NCI-H345 treated with DMSO at 0.1 percent for 48 hours (cell line): Measurements from ENCODE around the gene KRT81.
"Not testable (repeated sequence)": the region's sequence is repeated elsewhere in the genome, so short reads cannot be mapped to it uniquely, and the experiment has no call there.

ENCODE experiments used
- DNase-seq: peaks from one replicate; lab custom pipeline; 2025; ENCODE audit not compliant: unreplicated experiment; lab: John Stamatoyannopoulos, UW

KRT81 gene

GRCh38 chr12:52243856-52244614 is 47.3 kb downstream of the KRT81 start:
- peak; percentile 69 for DNase-seq

- peak; percentile 68 for DNase-seq
Measured at GRCh38 chr12:52243259-52243855, 48.0 kb downstream of the KRT81 start.

- DNase-seq: no peak
Measured at GRCh38 chr12:52242442-52243258, 48.7 kb downstream of the KRT81 start.

GRCh38 chr12:52241205-52241842 is 50.0 kb downstream of the KRT81 start:
- no peak for DNase-seq

- not testable (repeated sequence) for DNase-seq
Measured at GRCh38 chr12:52240247-52240646, 51.1 kb downstream of the KRT81 start.

GRCh38 chr12:52239767-52240166 is 51.6 kb downstream of the KRT81 start:
- no peak for DNase-seq

- no peak for DNase-seq
Measured at GRCh38 chr12:52238916-52239646, 52.3 kb downstream of the KRT81 start.

GRCh38 chr12:52238207-52238840 is 53.0 kb downstream of the KRT81 start:
- no peak for DNase-seq

- no peak for DNase-seq
Measured at GRCh38 chr12:52236386-52237050, 54.8 kb downstream of the KRT81 start.
